ENCODE data around the gene PBX3.

Gene PBX3

GRCh38 chr9:125985142-125985997, 238.2 kb downstream of the PBX3 start:
- no peak for DNase-seq

DNA sequence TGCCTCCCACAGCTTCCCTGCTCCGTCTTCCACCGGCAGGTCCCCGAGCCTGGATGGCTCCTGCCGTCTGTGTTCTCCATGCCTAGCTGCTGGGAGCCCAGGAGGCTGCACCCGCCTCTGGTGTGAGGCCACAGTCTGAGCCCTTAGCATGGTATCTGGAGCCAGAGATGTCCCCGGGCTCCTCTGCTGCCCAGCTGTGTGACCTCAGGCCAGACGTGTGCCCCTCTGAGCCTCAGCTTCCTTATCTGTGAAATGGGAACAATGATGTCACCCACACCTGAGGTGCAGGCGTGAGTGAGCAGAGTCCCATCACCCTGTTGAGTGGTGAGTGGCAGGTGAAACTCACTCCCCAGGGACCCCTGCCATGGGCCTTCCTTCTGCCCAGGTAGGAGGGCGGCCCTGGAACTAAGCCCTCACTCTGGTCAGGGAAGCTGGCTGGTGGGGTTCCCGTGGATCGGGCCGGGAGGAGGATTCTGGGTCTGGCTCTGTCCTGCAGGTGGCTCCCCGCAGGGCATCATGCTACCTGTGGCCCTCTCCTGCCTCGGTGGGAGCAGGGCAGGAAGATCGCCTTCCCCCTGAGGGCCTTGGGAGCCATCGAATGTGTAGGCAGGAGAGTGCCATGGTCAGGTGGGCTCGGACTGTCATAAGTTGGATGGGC, 239.0 kb downstream of the PBX3 start:
- DNase-seq = no peak

- DNase-seq = no peak
Measured at GRCh38 chr9:125986966-125987365, 239.8 kb downstream of the PBX3 start.

DNA sequence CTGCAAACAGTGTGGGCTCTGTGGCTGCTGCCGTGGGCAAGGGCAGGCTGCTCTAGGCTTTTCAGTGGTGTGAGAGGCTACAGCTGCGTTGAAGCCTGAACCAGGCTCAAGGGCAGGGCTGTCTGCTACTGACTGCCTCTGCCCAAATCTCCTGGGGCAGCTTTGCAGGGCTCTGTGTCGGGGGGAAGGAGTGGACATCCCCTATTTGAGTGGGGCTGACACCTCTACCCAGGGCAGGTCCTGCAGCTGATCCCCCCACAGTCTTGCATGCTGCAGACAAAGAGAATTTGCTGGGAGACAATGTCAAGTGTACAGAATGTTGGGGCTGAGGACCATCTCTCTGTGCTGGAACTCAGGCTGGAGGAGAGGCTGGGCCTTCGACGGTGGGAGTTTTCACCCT, 240.2 kb downstream of the PBX3 start:
- no peak for DNase-seq

DNA sequence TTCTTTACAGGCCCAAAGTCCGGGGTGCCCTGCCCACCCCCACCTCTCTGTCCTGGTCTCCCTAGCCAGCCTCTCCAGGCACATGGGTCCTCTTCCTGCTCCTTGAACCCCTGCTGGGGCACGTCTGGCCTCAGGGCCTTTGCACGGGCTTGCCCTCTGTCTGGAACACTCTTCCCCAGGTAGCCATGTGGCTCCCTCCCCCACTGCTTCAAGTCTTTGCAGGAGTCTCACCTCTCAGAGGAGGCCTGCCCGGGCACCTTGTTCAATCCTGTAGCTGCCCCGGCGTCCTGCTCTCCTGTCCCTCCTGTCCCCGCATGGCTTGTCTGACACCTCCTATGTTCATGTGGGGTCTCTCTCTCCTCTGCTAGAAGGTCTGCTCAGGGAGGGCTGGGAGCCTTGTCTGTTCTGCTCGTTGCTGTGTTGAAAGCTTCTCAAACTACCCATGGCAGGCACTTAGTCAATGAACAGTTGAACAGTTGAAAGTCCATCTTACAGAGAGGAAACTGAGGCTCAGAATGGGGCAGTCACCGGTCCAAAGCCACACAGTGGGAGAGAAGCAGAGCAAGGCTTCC, 241.4 kb downstream of the PBX3 start:
- DNase-seq = no peak

DNA sequence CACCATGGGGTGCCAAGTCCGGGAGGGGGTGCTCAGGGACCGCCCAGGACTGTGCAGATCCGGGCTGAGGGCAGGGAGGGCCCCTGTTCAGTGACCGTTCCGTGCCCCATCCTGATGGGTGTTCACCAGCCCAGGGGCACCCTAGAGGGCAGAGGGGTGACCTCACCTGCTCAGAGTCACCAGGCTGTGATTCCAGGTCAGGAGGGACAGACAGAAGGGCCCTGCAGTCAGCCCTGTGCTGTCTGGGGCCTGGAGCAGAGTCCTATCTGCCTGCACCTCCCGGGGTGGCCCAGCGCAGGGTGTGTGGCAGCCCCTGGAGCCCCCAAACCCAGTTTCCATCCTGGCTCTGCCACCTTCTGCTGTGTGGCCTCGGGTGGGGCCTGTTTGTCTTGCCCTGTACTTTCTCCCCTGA, 241.9 kb downstream of the PBX3 start:
- DNase-seq = no peak

DNA sequence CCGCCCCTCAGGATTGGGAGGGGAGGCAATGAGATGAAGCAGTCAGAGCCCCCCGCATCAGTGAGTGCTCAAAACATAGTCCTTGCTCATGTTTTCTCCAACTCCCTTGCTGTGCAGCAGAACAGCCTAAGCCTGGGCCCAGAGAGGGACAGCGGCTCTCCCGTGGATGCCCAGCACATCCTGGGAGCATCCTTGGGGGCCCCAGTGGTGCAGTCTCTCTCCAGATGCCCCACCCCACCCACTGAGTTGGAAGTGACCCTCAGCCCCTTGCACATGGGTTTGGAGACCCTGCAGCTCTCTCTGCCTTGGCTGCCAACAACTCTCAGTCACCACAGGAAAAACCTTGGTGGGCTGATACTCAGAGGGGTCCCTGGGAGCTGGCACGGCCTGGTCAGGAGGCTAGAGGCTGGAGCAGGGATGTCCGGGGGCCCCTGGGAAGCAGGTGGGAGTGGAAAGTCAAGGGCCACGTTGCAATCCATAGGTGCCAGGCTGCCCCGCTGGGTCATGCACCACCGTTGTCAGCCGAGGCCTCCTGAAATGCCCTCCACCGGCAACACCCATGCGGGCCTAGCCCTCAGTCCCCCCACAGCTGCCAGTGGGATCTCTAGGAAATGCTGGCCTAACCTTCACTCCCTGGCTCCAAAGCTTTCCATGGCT, 242.5 kb downstream of the PBX3 start:
- no peak for DNase-seq

GRCh38 chr9:125990186-125990792, 243.1 kb downstream of the PBX3 start:
- no peak for DNase-seq

DNA sequence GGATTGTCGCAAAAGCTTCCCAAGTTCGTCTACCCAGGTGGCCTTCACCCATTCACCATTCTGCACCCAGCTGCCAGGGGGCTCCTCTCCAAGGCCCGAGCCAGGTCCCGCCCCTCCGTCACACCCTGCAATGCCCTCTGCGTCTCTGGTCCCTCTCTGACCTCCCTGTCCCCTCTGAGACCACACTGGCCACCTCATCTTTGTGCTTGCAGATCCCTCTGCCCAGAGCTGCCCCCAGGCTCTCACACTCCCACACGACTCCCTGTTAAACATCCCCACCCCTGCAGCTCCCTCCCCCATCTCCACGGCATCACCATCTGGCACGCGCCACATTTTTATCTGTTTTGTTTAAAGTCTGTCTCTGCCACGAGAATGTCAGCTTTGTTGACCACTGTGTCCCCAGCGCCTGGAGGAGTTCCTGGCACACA, 243.6 kb downstream of the PBX3 start:
- DNase-seq = no peak

- no peak for DNase-seq
Measured at GRCh38 chr9:125991886-125992529, 244.8 kb downstream of the PBX3 start.

DNA sequence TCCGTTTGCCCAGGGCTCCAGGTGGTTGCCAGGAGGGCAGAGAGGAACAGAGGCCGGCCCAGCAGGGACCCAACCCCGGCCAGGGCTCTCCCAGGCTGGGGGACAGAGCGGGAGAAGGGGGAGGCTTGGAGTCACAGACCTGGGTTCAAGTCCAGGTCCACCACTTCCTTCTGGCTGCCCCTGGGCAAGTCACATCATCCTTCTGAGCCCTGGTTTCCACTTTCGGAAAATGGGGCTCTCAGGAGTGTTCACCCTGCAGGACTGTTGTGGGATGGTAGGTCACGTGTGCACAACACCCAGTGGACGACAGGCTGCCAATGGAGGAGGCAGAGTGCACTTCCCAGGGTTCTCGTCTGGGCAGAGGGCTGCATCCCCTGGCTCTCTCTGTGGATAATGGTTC, 245.4 kb downstream of the PBX3 start:
- DNase-seq = no peak

GRCh38 chr9:125993466-125993865, 246.3 kb downstream of the PBX3 start:
- DNase-seq = no peak

GRCh38 chr9:125994066-125994943, 247.1 kb downstream of the PBX3 start:
- DNase-seq = no peak

- no peak for DNase-seq
Measured at GRCh38 chr9:125995006-125995405, 247.8 kb downstream of the PBX3 start.

- no peak for DNase-seq
Measured at GRCh38 chr9:125995706-125996105, 248.5 kb downstream of the PBX3 start.

GRCh38 chr9:125996791-125997190, 249.6 kb downstream of the PBX3 start:
- DNase-seq = no peak

DNA sequence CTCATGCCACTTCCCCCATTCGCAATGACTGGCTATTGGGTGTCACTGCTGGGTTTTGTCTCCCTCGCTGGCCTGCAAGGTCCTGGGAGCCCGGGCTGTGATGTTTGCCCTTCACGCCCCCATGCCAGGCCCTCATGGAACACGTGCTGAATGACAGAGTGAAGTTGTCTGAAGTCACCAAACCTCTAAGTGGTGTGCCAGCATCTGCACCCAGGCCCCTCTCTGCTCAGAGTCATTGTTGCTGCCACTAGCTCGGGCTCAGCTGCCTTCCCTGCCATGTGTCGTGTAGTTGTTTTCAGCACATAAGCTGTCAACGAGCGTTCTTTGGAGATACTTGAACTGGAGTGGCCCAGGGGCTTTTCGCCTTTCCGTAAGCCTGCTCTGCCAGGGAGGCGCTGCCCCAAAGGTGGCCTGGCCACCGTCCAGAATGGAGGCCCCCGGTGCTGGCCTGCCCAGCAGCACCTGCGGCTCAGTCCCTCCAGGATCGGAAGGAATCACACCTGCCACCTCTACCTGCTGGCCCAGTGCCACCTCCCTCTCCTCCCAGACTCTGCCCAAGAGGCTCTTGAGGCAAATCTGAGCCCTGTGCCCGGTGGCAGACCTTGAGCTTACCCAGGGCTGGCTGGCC, 250.1 kb downstream of the PBX3 start:
- no peak for DNase-seq

DNA sequence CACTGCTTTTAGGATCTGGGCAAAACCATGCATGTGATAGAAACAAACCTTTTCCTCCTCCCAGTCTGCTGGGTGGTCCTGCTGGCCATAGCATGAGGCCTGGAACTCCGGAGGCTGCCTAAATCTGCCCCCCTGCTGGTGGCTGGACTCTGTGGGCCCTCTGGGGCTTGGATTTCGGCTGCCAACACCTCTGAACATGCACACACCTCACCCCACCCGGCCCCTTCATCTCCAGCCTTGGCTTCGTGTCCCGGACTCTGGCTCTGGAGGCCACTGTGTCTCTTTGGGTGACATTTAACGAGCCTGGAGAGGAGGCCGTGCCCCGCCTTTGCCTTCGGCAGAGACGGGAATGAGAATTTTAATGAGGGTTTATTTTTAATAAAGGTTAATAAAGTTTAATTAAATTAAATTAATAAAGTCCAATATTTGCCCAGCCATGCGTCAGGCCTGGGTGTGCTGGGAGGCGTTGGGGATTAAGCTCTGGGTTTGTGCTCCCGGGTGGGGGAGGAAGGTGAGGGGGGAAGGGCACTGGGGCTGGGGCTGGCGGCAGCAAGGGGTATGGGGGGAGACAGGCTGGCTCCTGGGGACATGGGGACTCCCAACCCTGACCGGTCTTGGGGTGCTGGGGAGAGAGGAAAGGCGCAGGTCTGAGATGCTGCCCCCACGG, 251.8 kb downstream of the PBX3 start:
- no peak for DNase-seq

GRCh38 chr9:125999504-125999881, 252.3 kb downstream of the PBX3 start:
- no peak for DNase-seq

DNA sequence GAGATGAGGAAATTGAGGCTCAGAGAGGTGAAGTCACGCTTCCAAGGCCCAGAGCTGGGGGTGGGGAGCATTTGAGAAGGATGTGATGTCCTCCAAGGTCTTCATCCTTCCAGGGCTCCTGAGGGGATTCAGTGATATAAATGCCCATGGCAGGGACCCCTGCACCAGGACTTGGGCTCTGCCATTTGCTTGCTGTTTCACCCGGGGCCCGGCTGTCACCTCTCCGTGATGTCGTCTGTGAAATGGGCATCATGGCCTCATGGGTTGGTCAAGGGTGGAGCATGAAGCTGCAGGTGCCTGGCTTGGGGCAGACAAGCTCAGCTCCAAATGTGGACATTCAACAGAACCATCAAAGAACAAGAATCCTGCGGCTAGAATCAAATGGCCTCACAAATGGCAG, 253.1 kb downstream of the PBX3 start:
- no peak for DNase-seq
